ENCODE measurements around the gene DPP6.
A peak's percentile ranks its signal among the peaks of the same experiment; 100 is the strongest.

The DPP6 gene

GRCh38 chr7:154865984-154866685 lies 813.9 kb downstream of the DPP6 start:
- DNase-seq = no peak

- DNase-seq = no peak
Measured at GRCh38 chr7:154867068-154867467, 814.9 kb downstream of the DPP6 start.

GRCh38 chr7:154868921-154869320 lies 816.7 kb downstream of the DPP6 start:
- no peak for DNase-seq

GRCh38 chr7:154869436-154869835 lies 817.2 kb downstream of the DPP6 start:
- DNase-seq = no peak

GRCh38 chr7:154871507-154871906 lies 819.3 kb downstream of the DPP6 start:
- DNase-seq = no peak

GRCh38 chr7:154871928-154872750 lies 819.9 kb downstream of the DPP6 start:
- DNase-seq = no peak

- DNase-seq = no peak
Measured at GRCh38 chr7:154872811-154873499, 820.8 kb downstream of the DPP6 start.

GRCh38 chr7:154873500-154874121 lies 821.4 kb downstream of the DPP6 start:
- no peak for DNase-seq

GRCh38 chr7:154874409-154875113 lies 822.4 kb downstream of the DPP6 start:
- DNase-seq = no peak

GRCh38 chr7:154875297-154875696 lies 823.1 kb downstream of the DPP6 start:
- DNase-seq = no peak

- DNase-seq = no peak
Measured at GRCh38 chr7:154876516-154876915, 824.3 kb downstream of the DPP6 start.

- no peak for DNase-seq
Measured at GRCh38 chr7:154877031-154877430, 824.8 kb downstream of the DPP6 start.

- no peak for DNase-seq
Measured at GRCh38 chr7:154879629-154880028, 827.4 kb downstream of the DPP6 start.

- no peak for DNase-seq
Measured at GRCh38 chr7:154880513-154880912, 828.3 kb downstream of the DPP6 start.

GRCh38 chr7:154881026-154881425 lies 828.8 kb downstream of the DPP6 start:
- no peak for DNase-seq

- DNase-seq = no peak
Measured at GRCh38 chr7:154881526-154881925, 829.3 kb downstream of the DPP6 start.

GRCh38 chr7:154882931-154883474 lies 830.8 kb downstream of the DPP6 start:
- DNase-seq = no peak

- no peak for DNase-seq
Measured at GRCh38 chr7:154884348-154884920, 832.2 kb downstream of the DPP6 start.

GRCh38 chr7:154886591-154886990 lies 834.4 kb downstream of the DPP6 start:
- DNase-seq = no peak

GRCh38 chr7:154888690-154889089 lies 836.5 kb downstream of the DPP6 start:
- DNase-seq = no peak

- DNase-seq = peak in 1 of 4 experiments; percentile 5
Measured at GRCh38 chr7:154892459-154892858, 840.3 kb downstream of the DPP6 start.

GRCh38 chr7:154896076-154896475 lies 843.9 kb downstream of the DPP6 start:
- no peak for DNase-seq

All from suppressor macrophage (primary cell).